ENCODE data around the gene DIP2B.

DNA sequence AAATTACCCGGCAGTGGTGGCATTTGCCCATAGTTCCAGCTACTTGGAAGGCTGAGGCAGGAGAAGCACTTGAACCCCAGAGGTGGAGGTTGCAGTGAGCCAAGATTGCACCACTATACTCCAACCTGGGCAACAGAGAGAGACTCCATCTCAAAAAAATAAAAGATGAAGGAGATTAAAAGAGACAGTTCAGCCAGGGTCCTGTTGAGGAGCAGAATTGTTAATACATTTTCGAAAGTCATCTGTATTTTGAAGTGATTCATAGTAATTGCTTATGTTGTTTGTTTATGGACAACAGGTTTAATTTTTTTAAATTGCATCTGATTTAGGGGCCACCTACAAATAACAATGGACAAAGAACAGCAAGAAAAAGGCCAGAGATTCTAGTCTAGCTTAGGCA is 112.9 kb downstream of the DIP2B start:
- TF ChIP-seq POLR2A (IDR thresholded peaks at IDR 0.05), result no peak
- TF ChIP-seq, protein P1, sequence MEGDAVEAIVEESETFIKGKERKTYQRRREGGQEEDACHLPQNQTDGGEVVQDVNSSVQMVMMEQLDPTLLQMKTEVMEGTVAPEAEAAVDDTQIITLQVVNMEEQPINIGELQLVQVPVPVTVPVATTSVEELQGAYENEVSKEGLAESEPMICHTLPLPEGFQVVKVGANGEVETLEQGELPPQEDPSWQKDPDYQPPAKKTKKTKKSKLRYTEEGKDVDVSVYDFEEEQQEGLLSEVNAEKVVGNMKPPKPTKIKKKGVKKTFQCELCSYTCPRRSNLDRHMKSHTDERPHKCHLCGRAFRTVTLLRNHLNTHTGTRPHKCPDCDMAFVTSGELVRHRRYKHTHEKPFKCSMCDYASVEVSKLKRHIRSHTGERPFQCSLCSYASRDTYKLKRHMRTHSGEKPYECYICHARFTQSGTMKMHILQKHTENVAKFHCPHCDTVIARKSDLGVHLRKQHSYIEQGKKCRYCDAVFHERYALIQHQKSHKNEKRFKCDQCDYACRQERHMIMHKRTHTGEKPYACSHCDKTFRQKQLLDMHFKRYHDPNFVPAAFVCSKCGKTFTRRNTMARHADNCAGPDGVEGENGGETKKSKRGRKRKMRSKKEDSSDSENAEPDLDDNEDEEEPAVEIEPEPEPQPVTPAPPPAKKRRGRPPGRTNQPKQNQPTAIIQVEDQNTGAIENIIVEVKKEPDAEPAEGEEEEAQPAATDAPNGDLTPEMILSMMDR (IDR thresholded peaks at IDR 0.05), result no peak

Data from ovary (tissue), 3 donors.